ENCODE measurements around the gene RAB8B.

GRCh38 chr15:63202861-63203260 is 13.5 kb downstream of the RAB8B start:
- no peak for TF ChIP-seq TAF1 (IDR thresholded peaks at IDR 0.05; ENCODE audit: borderline replicate concordance, insufficient read depth, low read length)
- TF ChIP-seq POLR2AphosphoS5 (IDR thresholded peaks at IDR 0.05; ENCODE audit: low read depth, low read length) = no peak
- TF ChIP-seq, protein P1, sequence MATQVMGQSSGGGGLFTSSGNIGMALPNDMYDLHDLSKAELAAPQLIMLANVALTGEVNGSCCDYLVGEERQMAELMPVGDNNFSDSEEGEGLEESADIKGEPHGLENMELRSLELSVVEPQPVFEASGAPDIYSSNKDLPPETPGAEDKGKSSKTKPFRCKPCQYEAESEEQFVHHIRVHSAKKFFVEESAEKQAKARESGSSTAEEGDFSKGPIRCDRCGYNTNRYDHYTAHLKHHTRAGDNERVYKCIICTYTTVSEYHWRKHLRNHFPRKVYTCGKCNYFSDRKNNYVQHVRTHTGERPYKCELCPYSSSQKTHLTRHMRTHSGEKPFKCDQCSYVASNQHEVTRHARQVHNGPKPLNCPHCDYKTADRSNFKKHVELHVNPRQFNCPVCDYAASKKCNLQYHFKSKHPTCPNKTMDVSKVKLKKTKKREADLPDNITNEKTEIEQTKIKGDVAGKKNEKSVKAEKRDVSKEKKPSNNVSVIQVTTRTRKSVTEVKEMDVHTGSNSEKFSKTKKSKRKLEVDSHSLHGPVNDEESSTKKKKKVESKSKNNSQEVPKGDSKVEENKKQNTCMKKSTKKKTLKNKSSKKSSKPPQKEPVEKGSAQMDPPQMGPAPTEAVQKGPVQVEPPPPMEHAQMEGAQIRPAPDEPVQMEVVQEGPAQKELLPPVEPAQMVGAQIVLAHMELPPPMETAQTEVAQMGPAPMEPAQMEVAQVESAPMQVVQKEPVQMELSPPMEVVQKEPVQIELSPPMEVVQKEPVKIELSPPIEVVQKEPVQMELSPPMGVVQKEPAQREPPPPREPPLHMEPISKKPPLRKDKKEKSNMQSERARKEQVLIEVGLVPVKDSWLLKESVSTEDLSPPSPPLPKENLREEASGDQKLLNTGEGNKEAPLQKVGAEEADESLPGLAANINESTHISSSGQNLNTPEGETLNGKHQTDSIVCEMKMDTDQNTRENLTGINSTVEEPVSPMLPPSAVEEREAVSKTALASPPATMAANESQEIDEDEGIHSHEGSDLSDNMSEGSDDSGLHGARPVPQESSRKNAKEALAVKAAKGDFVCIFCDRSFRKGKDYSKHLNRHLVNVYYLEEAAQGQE (IDR thresholded peaks at IDR 0.05; ENCODE audit: insufficient read depth in 1 of 2, low read depth in 2 of 2, low read length in 2 of 2) = no peak
- TF ChIP-seq SIN3A (IDR thresholded peaks at IDR 0.05; ENCODE audit: borderline replicate concordance, insufficient read depth, low read length) = no peak
- TF ChIP-seq FOXP2 (optimal IDR thresholded peaks at IDR 0.05; ENCODE audit: borderline replicate concordance, extremely low read depth, extremely low read length, insufficient read depth) = no peak
